Fibroblast of skin of scalp (primary cell): ENCODE data around the gene COA8.

Source experiments
- DNase-seq: peaks from one replicate; pipeline ENCODE4 v3.0.0-alpha.2; 2013

Gene COA8

GRCh38 chr14:103537175-103537990 is 25.4 kb upstream of the COA8 start:
- no peak for DNase-seq

DNA sequence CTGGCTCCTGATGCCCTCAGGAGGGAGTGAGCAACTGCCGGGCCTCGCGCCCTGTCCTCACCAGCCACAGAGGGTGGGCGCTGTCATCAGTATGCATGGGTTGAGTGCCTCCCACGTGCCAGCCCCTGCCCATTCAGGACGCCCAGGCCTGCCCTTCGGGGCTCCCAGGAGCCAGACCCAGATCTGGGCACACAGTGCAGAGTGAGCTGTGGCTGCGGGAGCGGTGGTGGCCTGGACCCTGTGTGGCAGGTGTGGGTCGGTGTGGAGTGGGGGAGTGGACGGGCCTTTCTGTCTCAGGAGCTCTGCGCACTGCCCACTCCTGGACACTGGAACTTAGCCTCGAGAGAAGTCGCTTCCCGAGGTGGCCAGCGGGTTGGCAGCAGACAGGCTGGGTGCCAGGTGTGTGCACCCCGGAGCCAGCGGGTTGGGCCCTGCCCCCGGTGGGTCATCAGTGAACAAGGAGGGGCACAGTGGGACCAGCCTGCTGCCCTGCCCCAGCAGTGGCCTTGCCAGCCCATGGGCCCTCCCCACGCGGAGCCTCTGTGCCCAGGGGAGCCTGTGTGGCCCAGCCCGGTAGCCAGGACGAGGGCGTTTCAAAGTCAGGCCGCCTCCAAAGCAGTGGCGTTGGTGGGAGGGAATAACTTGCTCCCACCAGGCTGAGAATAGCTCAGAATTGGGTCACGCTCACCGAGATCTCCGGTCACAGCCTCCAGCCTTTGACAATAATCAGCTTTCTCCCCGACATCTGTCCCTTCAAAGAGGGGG is 24.3 kb upstream of the COA8 start:
- DNase-seq: no peak

DNA sequence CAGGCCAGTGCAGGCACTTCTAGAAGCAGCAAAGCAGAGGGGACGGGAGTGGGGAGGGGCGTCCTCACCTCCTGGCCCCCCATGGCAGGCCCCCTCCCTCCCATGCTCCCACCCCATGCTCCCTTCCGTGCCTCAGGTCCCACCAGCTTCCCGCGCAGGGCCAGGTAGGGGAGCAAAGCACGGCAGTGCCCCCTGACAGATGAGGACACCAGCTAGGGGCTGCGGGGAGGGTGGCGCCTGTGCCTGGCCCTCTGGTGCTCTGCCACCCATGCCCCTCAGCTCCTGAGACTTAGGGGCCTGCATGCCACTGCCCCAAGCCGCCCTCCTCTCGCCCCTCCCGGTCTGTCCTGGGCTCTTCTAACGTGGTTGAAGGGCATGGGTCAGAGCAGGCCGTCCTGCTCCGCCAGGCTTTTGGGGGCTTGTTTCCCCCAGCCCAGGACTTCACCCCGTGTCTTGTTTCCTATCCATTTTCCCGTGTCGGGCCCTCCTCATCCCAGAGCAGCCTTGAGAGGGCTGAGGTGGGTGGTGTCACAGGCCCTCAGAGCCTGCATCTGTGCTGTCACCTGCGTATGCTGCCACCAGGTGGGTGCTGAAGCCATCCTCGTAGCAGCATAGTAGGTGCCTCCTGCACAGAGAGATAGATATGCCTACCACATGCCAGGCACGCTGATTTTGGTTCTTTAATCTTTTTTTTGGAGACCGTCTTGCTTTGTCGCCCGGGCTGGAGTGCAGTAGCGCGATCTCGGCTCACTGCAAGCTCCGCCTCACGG is 23.5 kb upstream of the COA8 start:
- DNase-seq: no peak

GRCh38 chr14:103540821-103541708 is 21.7 kb upstream of the COA8 start:
- no peak for DNase-seq

DNA sequence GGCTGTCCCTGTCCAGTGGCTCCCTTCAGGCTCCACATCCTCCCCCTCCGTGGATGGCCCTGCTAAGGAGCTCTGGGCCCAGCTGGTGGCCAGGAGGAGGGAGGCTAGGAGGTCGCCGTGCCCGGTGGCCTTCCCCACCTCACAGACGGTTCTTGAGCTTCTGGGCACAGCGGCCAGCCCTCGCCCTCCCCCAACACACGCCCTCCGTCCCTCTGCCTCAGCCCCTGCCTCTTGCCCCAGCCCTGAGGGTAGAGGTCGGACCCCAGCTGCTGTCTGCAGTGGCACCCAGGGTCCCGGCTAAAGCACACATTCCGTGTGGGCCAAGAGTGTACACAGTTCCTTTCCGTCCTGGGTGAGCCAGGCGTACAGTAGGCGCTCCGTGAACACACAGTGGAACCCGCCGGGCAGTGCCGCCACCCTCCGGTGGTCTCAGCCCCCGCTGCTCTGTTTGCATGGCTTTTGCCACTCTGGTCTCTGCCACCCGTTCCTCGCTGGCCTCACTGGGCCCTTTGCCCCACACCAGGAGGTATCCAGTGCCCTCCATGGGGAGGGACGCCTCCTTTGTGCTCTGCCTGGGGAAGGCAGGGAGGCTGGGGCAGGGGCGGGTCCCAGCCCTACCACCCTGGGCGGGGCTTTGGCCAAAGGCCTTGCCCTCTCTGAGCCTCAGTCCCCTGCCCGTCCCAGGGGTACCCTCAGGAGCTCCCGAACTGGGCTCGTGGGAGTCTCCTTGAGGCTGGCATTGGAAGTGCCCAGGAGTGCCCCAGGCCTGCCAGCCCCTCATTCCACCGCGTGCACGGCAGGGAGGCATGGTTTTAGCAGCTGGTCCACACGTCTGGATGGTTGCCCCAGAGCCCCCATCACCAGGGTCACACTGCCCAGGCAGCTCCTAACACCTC is 20.8 kb upstream of the COA8 start:
- DNase-seq: no peak

GRCh38 chr14:103542605-103543088 is 20.1 kb upstream of the COA8 start:
- DNase-seq: peak; percentile 44

DNA sequence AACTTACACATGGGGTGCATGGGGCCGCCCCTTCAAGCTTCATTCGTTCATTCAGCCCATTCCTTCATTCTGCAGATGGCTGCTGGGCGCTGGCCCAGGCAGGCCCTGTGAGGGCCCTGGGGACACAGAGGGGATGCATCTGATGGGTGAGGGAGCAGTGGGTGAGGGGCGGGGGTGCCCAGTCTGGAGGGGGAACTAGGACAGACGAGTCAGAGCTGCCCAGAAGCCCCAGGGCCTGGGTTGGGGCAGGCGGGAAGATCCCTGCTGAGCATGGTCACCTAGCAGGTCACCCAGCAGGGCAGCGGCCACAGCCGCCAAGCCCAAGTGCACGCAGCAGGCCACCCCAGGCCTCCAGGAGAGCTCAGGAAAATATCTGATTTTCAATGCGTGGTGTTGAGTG is 19.6 kb upstream of the COA8 start:
- no peak for DNase-seq

DNA sequence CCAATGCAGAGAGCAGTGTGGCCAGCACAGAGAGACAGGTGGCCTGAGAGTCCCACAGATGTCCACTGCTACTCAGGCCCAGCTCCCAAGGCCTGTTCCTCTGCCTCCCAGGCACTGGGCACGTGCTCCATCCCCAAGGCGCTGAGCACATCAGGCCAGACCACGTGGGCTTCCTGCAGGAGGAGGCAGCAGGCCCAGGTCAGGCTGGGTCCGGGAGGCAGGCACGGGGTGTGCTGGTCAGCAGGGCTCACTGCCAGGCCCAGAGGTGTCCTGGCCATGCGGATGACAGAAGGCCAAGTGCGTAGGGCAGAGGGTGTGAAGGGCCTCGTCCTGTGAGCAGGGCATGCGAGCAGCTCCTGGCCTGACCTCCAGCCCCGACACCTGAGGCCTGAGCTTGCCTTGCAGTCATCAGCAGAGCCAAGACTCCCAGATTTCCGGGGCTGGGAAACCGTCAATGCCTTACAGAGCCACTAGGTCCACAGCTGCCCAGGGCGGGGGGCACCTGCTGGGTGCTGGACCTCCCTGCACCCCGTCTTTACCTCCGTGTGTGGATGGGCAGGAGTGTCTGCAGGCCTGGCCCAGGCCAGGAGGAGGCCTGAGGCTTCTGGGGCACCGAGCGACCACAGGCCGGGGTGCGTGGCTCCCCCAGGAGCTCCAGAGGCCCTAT is 18.9 kb upstream of the COA8 start:
- DNase-seq: no peak

- no peak for DNase-seq
Observed at GRCh38 chr14:103544388-103545218, 18.2 kb upstream of the COA8 start.

DNA sequence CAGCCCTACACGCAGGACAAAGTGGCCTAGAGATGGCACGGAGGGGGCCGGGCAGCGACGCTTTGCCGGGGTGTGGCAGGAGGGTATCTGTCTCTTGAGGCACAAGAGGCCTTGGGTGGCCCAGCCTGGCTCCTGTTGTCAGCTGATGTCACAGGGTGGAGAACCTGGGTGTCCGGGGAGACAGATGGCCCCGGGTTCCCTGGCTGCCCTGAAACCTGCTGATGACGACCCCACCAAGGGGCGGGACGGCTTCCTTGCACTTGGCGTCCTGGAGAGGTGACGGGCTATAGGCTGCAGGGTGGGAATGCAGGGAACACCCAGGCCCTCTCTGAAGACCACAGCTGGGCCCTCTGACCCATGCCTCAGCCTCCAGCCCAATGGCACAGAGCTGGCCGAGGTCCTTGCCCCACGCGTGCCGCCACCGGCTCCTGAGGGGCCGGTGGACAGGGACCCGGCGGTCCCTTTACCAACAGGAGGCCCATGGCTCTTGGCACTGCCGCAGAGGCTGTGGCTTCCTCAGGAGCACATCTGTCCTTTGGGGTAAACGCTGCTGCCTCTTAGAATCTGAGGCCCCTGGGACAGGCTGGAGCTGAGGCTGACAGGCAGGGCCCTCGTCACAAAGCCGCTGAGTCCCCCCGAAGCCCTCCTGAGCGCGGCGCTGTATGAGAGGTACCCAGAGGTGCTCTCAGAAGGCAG is 17.4 kb upstream of the COA8 start:
- DNase-seq: no peak

DNA sequence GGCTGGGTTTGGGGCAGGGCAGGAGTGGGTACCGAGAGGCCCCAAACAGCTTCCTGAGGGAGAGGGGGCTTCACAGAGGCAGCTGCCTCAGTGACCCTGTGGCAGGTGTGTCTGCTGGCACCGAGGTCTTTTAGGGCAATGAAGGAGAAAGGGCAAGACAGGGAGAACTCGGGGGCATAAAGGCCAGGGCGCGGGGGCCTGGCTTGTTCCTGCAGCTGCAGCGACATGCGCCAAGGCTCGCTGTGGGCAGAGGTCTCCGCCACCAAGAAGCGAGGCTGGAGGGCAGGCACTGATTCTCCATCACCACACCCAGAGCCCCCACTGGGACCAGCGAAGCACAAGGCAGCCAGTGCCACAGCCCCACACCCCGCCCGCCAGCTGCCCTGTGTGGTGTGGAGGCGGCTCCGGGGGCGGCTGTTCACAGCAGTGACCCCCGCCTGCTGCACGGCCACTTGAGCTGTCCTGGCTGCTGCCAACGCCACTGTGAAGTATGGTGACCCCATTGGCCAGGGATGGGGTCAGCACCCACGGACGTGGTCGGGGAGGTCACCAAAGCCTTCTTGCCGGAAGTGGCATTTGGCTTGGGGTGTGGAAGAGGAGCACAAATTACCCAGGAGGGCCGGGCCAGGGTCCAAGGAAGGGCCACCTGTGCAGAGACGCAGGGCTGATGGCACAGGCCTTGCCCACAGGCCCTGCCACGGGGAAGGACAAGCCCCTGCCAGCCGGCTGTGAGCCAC is 16.7 kb upstream of the COA8 start:
- no peak for DNase-seq

DNA sequence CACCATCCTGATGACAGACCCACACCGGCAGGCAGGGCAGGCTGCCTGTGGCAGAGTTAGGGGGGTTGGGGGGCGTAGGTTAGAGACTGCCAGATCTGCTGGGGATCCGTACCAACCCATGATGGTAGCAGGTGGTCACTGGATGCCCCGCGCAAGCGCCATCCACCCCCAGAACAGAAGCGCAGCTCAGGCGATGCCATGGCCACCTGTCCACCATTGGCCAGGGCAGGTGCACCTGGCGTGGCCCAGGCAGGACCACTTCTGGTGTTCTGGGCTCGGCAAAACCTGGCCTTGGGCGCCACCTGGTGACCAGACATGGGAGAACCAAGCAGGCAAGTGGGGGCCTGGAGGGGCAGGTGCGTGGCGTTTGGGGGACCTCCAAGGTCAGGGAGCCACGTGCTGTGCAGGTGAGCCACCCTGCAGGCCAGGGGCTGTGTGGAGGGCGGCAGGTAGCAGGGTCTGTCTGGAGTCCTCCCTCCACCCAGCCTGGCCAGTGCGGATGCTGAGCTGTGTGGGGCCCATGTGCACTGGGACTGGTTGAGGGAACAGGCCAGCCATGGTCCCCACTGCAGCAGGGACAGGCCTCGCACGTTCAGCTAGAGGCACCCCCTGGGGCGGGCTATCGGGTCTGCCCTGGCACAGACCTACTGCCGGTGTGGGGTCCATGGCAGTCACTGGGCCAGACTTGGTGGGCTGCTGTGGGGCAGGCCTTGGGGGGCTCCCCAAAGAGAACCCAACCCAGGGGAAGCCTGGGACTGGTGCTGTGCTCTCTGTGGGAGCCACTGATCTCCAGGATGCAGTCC is 15.9 kb upstream of the COA8 start:
- peak; percentile 51 for DNase-seq

DNA sequence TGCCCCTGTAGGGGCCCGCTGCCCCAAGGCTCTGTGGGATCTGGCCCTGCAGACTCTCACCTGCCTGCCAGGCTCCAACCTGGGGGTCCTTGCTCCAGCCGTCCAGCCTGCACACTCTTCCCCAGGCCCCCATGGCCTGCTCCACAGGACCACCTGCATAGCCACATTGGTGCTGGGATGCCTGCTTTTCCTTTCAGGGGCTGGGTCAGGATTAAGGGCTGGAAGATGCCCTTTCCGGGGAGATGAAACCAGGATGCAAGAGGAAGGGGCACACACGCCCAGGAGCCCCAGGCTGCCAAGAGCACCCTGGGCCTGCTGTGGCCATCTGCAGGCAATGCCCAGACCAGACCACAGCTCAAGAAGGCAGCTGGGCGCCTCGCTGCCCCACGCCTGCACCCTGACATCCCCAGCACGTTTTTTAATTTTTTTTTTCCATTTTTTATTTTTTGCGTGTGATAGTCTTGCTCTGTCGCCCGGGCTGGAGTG is 15.3 kb upstream of the COA8 start:
- DNase-seq: no peak

DNA sequence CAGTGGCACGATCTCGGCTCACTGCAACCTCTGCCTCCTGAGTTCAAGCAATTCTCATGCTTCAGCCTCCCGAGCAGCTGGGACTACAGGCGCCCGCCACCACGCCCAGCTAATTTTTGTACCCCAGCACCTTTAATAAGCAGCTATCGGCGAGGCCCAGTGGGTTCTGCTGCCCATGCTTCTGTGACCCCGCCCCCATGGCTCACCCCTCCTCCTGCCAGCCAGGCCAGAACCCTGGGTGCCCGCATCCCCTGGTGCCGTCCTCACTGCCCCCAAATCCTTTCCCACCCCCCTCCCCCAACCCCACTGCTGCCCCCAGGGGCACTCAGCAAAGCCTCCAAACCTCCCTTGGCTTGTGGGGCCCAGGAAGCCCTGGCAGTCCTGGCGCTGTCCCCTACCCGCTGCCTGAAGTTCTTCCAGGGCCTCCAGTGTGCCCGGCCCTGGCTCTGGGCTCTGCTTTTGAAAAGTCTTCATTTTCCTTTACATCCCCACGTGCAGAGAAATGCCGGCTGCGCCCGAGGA is 14.8 kb upstream of the COA8 start:
- DNase-seq: no peak

DNA sequence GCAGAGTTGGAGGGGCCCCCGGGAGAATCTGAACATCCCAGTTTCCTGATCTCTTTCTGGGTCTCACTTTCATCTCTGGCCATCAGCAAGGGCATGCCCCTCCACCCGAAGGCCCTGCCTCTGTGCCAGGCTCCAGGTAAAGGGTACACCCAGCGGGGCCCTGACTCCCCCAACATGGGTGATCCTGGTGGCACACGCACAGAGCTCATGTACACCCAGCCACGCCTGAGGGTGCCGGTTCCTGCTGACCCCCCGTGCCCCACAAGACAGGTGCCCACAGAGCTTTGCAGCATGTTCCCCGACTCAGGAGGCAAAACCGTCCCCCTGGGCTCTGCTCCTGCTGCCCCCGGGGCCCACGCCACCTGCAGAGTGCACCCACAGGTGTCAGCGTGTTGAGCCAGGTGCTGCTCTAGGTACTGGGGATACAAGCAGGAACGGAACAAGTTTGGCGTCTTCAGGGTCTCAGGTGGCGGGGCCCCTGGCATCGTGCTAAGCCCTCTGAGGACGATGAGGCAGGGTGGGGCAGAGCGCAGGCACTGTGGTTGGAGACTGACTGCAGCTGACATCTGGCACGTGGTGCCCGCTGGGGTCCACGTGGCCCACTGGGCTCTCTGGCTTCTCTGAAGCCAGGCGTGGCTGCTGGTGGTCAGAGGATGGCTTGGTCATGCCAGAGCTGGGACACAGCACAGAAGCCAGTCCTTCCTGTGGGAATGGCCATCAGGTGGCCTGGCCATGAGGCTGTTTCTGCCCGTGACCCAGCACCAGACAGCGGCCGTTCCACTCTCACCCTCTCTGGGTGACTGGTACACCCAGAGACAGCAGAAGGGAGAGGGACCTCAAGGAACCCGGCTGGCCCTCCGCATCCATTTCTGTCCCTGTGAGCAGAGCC is 14.1 kb upstream of the COA8 start:
- DNase-seq: no peak
